IPS-15b (cell line): ENCODE results near the gene SOCS2.
"Not testable (repeated sequence)": the region's sequence is repeated elsewhere in the genome, so short reads cannot be mapped to it uniquely, and the experiment has no call there.

Experiments used
- H3K27me3 ChIP-seq: one replicate; pipeline ENCODE4 v1.6.1; 2013; ENCODE audit warnings: low read length; ENCODE audit not compliant: control insufficient read depth, insufficient read depth
- H3K36me3 ChIP-seq: one replicate; pipeline ENCODE4 v1.6.1; 2013; ENCODE audit warnings: low read length; ENCODE audit not compliant: control insufficient read depth, insufficient read depth
- H3K4me1 ChIP-seq: one replicate; pipeline ENCODE4 v1.6.1; 2013; ENCODE audit warnings: mild to moderate bottlenecking, low read length; ENCODE audit not compliant: control insufficient read depth, insufficient read depth
- H3K4me3 ChIP-seq: one replicate; pipeline ENCODE4 v1.5.1; 2013; ENCODE audit warnings: low read depth, low read length
- H3K9ac ChIP-seq: one replicate; pipeline ENCODE4 v1.6.1; 2013; ENCODE audit warnings: low read depth, mild to moderate bottlenecking, low read length
- H3K9me3 ChIP-seq: one replicate; pipeline ENCODE4 v1.6.1; 2013; ENCODE audit warnings: mild to moderate bottlenecking, low read length; ENCODE audit not compliant: control insufficient read depth, insufficient read depth

The SOCS2 gene

DNA sequence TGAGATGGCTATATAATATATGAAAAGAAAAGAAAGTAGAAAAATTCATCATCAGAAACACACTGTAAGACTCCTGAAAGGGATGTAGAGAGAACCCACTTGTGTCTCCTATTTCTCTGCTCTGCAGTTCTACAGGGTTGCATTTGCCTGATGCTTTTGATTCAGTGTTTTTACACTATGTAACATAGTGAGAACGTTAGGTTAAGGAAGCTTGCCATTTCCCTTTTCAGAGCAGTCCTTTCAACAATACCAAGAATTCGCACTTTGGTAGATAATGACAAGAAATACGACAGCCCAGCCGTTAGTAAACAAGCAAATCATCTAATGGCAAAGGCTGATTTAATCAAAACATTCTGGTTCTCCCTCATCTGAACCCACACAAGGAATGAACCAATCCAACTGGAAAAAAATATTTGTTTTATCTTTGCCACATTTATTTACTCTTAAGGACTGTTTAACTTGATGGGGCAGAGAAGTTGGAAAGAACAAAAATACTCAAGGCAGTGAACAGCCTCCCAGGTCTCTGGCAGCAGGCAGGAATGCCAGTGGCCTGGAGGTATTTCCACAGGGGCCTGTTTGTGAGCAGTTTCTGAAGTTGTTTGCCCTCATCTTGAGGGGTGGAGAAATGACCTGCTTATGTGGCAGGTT is 30.8 kb upstream of the SOCS2 start:
- Histone ChIP-seq H3K9me3 (no peaks in the 10 kb centered on the region), H3K9ac (no peak overlapping the region), H3K4me1 (no peaks in the 10 kb centered on the region), H3K36me3 (no peaks in the 10 kb centered on the region), H3K27me3 (no peaks in the 10 kb centered on the region), H3K4me3 (no peak overlapping the region)

DNA sequence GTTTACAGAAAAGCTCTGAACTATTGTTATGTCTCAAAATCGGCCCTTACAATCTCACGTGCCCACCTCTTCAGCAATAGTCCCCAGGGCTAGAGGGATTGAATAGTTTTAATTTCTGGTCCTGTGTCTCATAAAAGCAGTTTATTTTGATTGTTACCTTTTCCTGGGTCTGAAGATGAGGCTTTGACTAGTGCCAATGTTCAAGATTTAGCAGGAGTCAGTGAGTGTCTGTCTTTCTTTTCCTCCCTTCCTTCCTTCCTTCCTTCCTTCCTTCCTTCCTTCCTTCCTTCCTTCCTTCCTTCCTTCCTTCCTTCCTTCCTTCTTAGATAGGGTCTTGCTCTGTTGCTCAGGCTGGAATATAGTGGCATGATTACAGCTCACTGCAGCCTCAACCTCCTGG is 24.7 kb upstream of the SOCS2 start:
- H3K4me1 ChIP-seq, result no peaks in the 10 kb centered on the region
- no peaks in the 10 kb centered on the region for H3K27me3 ChIP-seq
- H3K9ac ChIP-seq, result no peak overlapping the region
- no peaks in the 10 kb centered on the region for H3K36me3 ChIP-seq
- no peaks in the 10 kb centered on the region for H3K9me3 ChIP-seq
- H3K4me3 ChIP-seq, result no peak overlapping the region

DNA sequence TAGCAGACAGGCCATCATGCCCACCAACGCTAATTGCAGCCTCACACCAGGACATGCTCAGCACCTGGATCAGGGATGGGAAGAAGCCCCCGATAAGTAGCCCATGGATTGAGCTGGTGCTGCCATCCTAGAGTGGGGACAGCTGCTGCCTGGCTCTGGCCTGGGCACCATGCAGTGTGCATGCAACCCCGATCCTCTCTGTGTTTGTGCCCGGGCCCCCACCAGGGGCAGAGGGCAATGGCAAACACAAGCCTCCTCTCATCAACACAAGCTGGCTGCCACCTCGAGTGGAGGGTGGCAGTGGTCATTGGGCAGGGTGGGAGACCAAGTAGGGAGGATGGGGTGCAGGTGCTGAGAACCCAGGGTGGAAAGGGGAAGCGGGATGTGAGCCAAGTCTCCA is 23.3 kb upstream of the SOCS2 start:
- no peaks in the 10 kb centered on the region for H3K9me3 ChIP-seq
- no peaks in the 10 kb centered on the region for H3K27me3 ChIP-seq
- H3K4me1 ChIP-seq, result no peaks in the 10 kb centered on the region
- no peaks in the 10 kb centered on the region for H3K36me3 ChIP-seq
- H3K9ac ChIP-seq, result no peak overlapping the region
- H3K4me3 ChIP-seq, result no peak overlapping the region

DNA sequence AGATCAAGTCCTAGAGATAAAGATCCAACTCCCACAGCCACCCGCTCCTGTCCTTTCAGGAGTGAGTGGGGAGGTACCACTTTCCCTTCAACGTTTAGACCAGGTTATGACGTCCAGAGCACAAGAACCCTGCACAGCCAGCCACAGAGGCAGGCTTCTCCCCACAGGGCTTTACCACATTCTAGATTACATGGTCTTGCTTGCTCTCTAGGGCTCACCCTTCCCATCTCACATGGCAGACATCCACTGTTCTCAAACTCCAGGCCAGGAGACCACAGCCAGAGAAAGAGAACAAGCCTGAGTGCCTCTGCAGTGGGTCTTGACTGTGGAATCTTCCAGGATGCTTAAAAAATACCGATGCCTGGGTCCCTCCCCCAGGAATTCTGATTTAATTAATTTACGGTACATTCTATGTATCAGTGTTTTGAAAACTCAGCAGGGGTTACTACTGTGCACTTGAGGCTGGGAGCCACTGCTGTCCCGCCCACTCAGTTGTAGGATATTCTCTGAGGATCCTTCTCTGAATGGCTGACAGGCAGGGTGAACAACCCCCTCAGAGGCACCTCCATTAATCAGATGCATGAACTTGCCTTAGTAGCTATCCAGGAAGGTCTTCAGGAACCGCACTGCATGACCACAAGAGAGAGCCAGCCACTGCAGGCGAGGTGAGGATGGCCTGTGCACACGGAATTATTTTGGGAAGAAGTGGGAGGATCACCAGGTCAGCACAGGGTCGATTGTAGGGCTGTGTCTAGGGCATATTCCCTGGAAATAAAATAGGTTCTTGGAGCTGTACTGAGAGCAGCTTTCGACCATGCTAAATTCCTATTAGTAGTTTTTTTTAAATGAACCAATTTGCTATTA is 21.5 kb upstream of the SOCS2 start:
- Histone ChIP-seq H3K9ac (no peak overlapping the region), H3K36me3 (no peaks in the 10 kb centered on the region), H3K4me3 (no peak overlapping the region), H3K27me3 (no peaks in the 10 kb centered on the region), H3K9me3 (no peaks in the 10 kb centered on the region), H3K4me1 (no peaks in the 10 kb centered on the region)

DNA sequence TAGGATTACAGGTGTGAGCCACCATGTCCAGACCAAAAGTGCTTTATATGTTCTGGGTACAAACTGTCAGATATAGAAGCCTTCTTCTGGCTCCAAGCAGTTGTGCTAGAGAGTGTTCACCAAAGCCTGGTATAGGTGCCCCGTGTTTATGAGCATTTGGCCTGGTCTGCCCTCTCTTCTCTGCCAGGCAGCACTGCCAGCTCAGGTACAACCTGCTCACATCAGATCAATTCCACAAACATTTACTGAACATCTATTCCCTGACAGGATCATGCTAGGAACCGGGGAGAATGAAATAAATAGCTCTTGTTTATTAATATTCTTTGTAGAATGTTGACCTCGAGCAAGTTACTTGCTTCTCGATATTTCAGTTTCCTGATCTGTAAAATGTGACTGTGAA is 20.0 kb upstream of the SOCS2 start:
- H3K27me3 ChIP-seq, result no peaks in the 10 kb centered on the region
- no peaks in the 10 kb centered on the region for H3K36me3 ChIP-seq
- H3K4me3 ChIP-seq, result no peak overlapping the region
- H3K9me3 ChIP-seq, result no peaks in the 10 kb centered on the region
- no peak overlapping the region for H3K9ac ChIP-seq
- no peaks in the 10 kb centered on the region for H3K4me1 ChIP-seq

DNA sequence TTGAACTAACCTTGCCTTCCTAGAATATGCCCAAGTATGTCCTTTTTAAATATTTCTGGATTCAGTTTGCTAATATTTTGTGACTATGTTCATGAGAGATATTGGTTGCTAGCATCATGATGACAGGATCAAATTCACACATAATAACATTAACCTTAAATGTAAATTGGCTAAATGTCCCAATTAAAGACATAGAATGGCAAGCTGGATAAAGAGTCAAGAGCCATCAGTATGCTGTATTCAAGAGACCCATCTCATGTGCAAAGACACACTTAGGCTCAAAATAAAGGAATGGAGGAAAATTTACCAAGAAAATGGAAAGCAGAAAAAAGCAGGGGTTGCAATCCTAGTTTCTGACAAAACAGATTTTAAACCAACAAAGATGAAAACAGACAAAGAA is 14.6 kb upstream of the SOCS2 start:
- not testable (repeated sequence) for H3K9me3 ChIP-seq, H3K36me3 ChIP-seq, H3K9ac ChIP-seq, H3K4me1 ChIP-seq, H3K4me3 ChIP-seq, H3K27me3 ChIP-seq

DNA sequence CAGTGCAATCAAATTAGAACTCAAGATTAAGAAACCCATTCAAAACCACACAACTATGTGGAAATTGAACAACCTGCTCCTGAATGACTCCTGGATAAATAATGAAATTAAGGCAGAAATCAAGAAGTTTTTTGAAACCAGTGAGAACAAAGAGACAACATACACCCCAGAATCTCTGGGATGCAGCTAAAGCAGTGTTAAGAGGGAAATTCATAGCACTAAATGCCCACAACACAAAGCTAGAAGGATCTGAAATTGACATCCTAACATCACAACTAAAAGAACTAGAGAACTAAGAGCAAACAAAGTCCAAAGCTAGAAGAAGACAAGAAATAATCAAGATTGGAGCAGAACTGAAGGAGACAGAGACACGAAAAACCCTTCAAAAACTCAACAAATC is 13.8 kb upstream of the SOCS2 start:
- H3K9me3 ChIP-seq, H3K9ac ChIP-seq, H3K36me3 ChIP-seq, H3K27me3 ChIP-seq, H3K4me3 ChIP-seq, H3K4me1 ChIP-seq: not testable (repeated sequence)

DNA sequence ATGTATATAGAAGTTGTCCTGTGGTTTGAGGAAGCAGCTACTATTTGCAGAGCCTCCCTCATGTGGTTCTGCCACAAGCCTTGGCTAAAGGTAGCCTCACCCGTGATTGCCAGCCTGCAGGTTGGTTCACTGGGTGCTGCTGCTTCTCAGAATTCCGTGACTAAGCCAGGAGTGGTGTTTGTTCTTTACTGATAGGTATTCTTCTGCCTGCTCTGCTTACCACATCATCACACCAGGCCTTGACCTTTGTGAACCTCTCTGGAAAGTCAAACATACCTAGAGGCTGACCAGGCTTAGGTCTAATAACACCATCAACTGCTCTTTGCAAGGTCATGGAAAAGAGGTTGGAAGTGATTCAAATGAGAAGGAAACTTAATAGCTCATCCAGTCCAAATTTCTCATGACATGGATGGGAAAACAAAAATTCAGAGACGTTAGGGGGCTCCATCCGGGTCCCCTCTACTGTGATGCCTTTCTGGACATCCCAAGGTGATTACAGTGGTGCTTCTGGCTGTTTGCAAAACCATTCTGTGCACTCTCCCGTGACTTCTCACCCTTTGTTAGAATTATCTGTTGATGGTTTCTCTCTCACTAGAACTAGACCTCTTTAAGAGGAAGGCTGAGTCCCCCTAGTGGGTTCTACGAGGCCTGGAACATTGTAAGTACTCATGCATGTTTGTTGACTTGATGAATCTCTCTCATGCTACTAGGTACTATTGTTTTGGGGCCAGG is 8.5 kb upstream of the SOCS2 start:
- H3K4me3 ChIP-seq, result no peak overlapping the region
- no peak overlapping the region for H3K9ac ChIP-seq
- no peaks in the 10 kb centered on the region for H3K9me3 ChIP-seq
- H3K4me1 ChIP-seq, result no peaks in the 10 kb centered on the region
- H3K36me3 ChIP-seq, result no peaks in the 10 kb centered on the region
- peaks cover 27% of the 10 kb centered on the region for H3K27me3 ChIP-seq

DNA sequence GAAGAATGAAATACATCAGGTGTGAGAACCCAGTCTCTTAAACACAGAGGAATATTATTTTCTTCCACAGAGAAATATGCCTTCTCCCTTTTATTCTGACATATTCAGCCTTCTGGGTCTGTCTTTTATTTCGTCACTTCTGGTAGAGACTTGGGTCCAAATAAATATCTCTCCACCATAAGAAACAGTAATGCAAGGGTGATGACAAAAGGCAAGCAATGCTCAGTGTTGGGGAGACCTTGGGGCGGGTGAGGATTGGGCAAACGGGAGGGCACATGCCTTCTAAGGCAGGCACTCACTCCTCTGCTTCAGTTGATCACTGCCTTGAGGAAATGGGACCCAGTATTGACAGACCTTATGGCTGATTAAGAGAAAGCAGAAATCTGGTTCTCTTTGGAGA is 6.7 kb upstream of the SOCS2 start:
- Histone ChIP-seq H3K9ac (no peak overlapping the region), H3K27me3 (peaks cover 29% of the 10 kb centered on the region), H3K4me1 (peaks cover 2% of the 10 kb centered on the region), H3K36me3 (no peaks in the 10 kb centered on the region), H3K4me3 (no peak overlapping the region), H3K9me3 (no peaks in the 10 kb centered on the region)

DNA sequence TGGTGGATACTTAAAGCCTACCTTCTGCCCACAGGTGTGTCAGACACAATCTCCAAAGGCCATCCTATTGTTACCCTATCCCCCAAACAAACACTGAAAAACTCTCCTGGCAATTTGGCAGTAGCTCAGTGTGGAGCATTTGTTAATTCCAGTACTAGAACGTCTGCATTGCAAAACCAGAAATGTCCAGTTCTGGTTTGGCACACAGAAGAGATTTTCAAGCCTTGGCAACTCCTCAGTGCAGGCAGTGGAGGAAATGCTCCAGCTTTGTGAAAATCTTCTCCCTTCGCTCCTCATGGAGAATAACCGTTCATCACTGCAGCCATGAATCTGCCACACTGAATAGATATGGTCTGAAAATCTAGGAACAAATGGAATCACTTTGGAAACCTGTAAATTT is 5.3 kb upstream of the SOCS2 start:
- Histone ChIP-seq H3K36me3 (no peaks in the 10 kb centered on the region), H3K4me1 (peaks cover 2% of the 10 kb centered on the region), H3K9ac (no peak overlapping the region), H3K4me3 (no peak overlapping the region), H3K9me3 (no peaks in the 10 kb centered on the region), H3K27me3 (peaks cover 31% of the 10 kb centered on the region)

DNA sequence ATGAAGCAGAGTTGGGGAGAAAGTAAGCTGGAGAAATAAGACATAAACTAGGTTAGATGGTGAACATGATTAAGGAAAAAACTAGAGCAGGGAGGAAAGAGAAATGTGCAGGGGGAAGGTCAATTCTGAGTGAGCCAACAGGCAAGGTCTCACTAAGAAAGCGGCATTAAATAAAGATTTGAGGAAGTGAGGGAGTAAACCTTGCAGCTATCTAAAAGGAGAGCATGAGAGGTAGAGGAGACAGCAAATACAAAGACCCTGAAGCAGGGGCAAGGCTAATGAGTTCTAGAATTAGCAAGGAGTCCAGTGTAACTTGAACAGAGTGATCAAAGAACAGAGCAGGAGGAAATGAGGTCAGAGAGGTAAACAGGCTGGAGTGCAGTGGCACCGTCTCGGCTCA is 4.4 kb upstream of the SOCS2 start:
- Histone ChIP-seq H3K4me3 (no peak overlapping the region), H3K4me1 (peaks cover 2% of the 10 kb centered on the region), H3K27me3 (peaks cover 40% of the 10 kb centered on the region), H3K9ac (no peak overlapping the region), H3K9me3 (no peaks in the 10 kb centered on the region), H3K36me3 (no peaks in the 10 kb centered on the region)

DNA sequence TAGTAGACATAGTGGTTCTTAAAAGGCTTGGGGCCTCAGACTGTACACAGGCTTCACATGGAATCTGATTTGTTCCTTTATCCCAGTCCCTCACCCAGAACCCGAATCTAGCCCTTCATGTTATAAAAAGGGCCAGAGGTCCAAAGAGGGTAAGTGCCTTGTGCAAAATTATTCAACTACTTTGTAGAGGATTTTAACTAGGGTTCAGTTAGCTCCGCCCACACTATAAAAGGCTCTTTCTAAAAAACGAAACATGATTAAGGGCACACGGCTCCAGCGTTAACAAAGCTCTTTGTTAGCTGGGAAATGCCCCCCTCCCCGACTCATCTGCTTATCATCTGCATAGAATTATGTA is 3.2 kb upstream of the SOCS2 start:
- no peaks in the 10 kb centered on the region for H3K36me3 ChIP-seq
- H3K4me3 ChIP-seq, result peak overlapping the region; percentile 77
- H3K9ac ChIP-seq, result peak overlapping the region; percentile 54
- H3K4me1 ChIP-seq, result peaks cover 5% of the 10 kb centered on the region
- peaks cover 51% of the 10 kb centered on the region for H3K27me3 ChIP-seq
- H3K9me3 ChIP-seq, result no peaks in the 10 kb centered on the region
